ENCODE data around the gene USP17L28. TPM values are rescaled to one million over a fixed set of nuclear protein-coding genes. Genes with fewer than 3 reads are reported as not detected.
"Not testable (repeated sequence)": the region's sequence is repeated elsewhere in the genome, so short reads cannot be mapped to it uniquely, and the experiment has no call there.

Gene USP17L28
- not detected in 2 replicates for total RNA-seq (2014; rRNA removed; shearing (Covaris generic))

GRCh38 chr4:9348593-9348992, at the start of gene USP17L28:
Gene USP17L28, plus strand, starts transcription at chr4:9348893. Its CDS starts 0 bp downstream, at chr4:9348893.
- H3K36me3 ChIP-seq (replicated peaks; ENCODE audit: control insufficient read depth, insufficient read depth, low read length); H3K27me3 ChIP-seq (ENCODE audit: control insufficient read depth, insufficient read depth, low read length); DNase-seq; H3K4me3 ChIP-seq (ENCODE audit: insufficient read depth, low read depth, low read length): not testable (repeated sequence)

GRCh38 chr4:9324191-9324590, 24.5 kb upstream of the USP17L28 start:
- H3K4me3 ChIP-seq (ENCODE audit: insufficient read depth, low read depth, low read length); H3K27me3 ChIP-seq (ENCODE audit: control insufficient read depth, insufficient read depth, low read length); H3K36me3 ChIP-seq (replicated peaks; ENCODE audit: control insufficient read depth, insufficient read depth, low read length); DNase-seq: not testable (repeated sequence)

- DNase-seq; H3K36me3 ChIP-seq (replicated peaks; ENCODE audit: control insufficient read depth, insufficient read depth, low read length); H3K27me3 ChIP-seq (ENCODE audit: control insufficient read depth, insufficient read depth, low read length); H3K4me3 ChIP-seq (ENCODE audit: insufficient read depth, low read depth, low read length): not testable (repeated sequence)
These were observed 23.8 kb upstream of the USP17L28 start, which contains the start of gene USP17L24 for GRCh38 chr4:9324865-9325264. Gene USP17L24, plus strand, starts transcription at chr4:9325165. Its CDS starts 0 bp downstream, at chr4:9325165.

GRCh38 chr4:9329611-9330010, 19.1 kb upstream of the USP17L28 start, which contains the start of gene USP17L25:
Gene USP17L25, plus strand, starts transcription at chr4:9329911. Its CDS starts 0 bp downstream, at chr4:9329911.
- H3K36me3 ChIP-seq (replicated peaks; ENCODE audit: control insufficient read depth, insufficient read depth, low read length); DNase-seq; H3K4me3 ChIP-seq (ENCODE audit: insufficient read depth, low read depth, low read length); H3K27me3 ChIP-seq (ENCODE audit: control insufficient read depth, insufficient read depth, low read length): not testable (repeated sequence)

- H3K36me3 ChIP-seq (replicated peaks; ENCODE audit: control insufficient read depth, insufficient read depth, low read length); DNase-seq; H3K27me3 ChIP-seq (ENCODE audit: control insufficient read depth, insufficient read depth, low read length); H3K4me3 ChIP-seq (ENCODE audit: insufficient read depth, low read depth, low read length): not testable (repeated sequence)
These were observed 14.3 kb upstream of the USP17L28 start, which contains the start of gene USP17L26 for GRCh38 chr4:9334358-9334757. Gene USP17L26, plus strand, starts transcription at chr4:9334658. Its CDS starts 0 bp downstream, at chr4:9334658.

- H3K36me3 ChIP-seq (replicated peaks; ENCODE audit: control insufficient read depth, insufficient read depth, low read length); H3K27me3 ChIP-seq (ENCODE audit: control insufficient read depth, insufficient read depth, low read length); DNase-seq; H3K4me3 ChIP-seq (ENCODE audit: insufficient read depth, low read depth, low read length): not testable (repeated sequence)
These were observed 9.6 kb upstream of the USP17L28 start, which contains the start of gene USP17L5 for GRCh38 chr4:9339103-9339502. Gene USP17L5, plus strand, starts transcription at chr4:9339403. Its CDS starts 0 bp downstream, at chr4:9339403.

GRCh38 chr4:9343848-9344247, 4.8 kb upstream of the USP17L28 start, which contains the start of gene USP17L27:
Gene USP17L27, plus strand, starts transcription at chr4:9344148. Its CDS starts 0 bp downstream, at chr4:9344148.
- H3K27me3 ChIP-seq (ENCODE audit: control insufficient read depth, insufficient read depth, low read length); H3K36me3 ChIP-seq (replicated peaks; ENCODE audit: control insufficient read depth, insufficient read depth, low read length); DNase-seq; H3K4me3 ChIP-seq (ENCODE audit: insufficient read depth, low read depth, low read length): not testable (repeated sequence)

- not testable (repeated sequence) for H3K4me3 ChIP-seq (ENCODE audit: insufficient read depth, low read depth, low read length); DNase-seq; H3K27me3 ChIP-seq (ENCODE audit: control insufficient read depth, insufficient read depth, low read length); H3K36me3 ChIP-seq (replicated peaks; ENCODE audit: control insufficient read depth, insufficient read depth, low read length)
These were observed 2.2 kb downstream of the USP17L28 start for GRCh38 chr4:9350866-9351265.

- not testable (repeated sequence) for DNase-seq; H3K4me3 ChIP-seq (ENCODE audit: insufficient read depth, low read depth, low read length); H3K27me3 ChIP-seq (ENCODE audit: control insufficient read depth, insufficient read depth, low read length); H3K36me3 ChIP-seq (replicated peaks; ENCODE audit: control insufficient read depth, insufficient read depth, low read length)
These were observed 4.6 kb downstream of the USP17L28 start, which contains the start of gene USP17L29 for GRCh38 chr4:9353338-9353737. Gene USP17L29, plus strand, starts transcription at chr4:9353638. Its CDS starts 0 bp downstream, at chr4:9353638.

GRCh38 chr4:9362829-9363228, 14.1 kb downstream of the USP17L28 start, which contains the start of gene USP17L30:
Gene USP17L30, plus strand, starts transcription at chr4:9363129. Its CDS starts 0 bp downstream, at chr4:9363129.
- H3K36me3 ChIP-seq (replicated peaks; ENCODE audit: control insufficient read depth, insufficient read depth, low read length); DNase-seq; H3K4me3 ChIP-seq (ENCODE audit: insufficient read depth, low read depth, low read length); H3K27me3 ChIP-seq (ENCODE audit: control insufficient read depth, insufficient read depth, low read length): not testable (repeated sequence)

GRCh38 chr4:9379881-9380280, 31.2 kb downstream of the USP17L28 start:
- DNase-seq: not testable (repeated sequence)

GRCh38 chr4:9381012-9381534, 32.4 kb downstream of the USP17L28 start:
- H3K27me3 ChIP-seq (ENCODE audit: control insufficient read depth, insufficient read depth, low read length); H3K36me3 ChIP-seq (replicated peaks; ENCODE audit: control insufficient read depth, insufficient read depth, low read length): not testable (repeated sequence)
- DNase-seq: peak; percentile 61
- H3K4me3 ChIP-seq (ENCODE audit: insufficient read depth, low read depth, low read length): peak overlapping the region; percentile 24

More at GRCh38 chr4:9379881-9380280, 31.2 kb downstream of the USP17L28 start:
- H3K4me3 ChIP-seq (ENCODE audit: insufficient read depth, low read depth, low read length); H3K27me3 ChIP-seq (ENCODE audit: control insufficient read depth, insufficient read depth, low read length); H3K36me3 ChIP-seq (replicated peaks; ENCODE audit: control insufficient read depth, insufficient read depth, low read length): not testable (repeated sequence)

- H3K27me3 ChIP-seq (ENCODE audit: control insufficient read depth, insufficient read depth, low read length): no peaks in the 10 kb centered on the region
- DNase-seq: no peak
- no peak overlapping the region for H3K4me3 ChIP-seq (ENCODE audit: insufficient read depth, low read depth, low read length)
- H3K36me3 ChIP-seq (replicated peaks; ENCODE audit: control insufficient read depth, insufficient read depth, low read length): no peaks in the 10 kb centered on the region
These were observed 35.4 kb downstream of the USP17L28 start for GRCh38 chr4:9384126-9384525.

- H3K36me3 ChIP-seq (replicated peaks; ENCODE audit: control insufficient read depth, insufficient read depth, low read length); H3K27me3 ChIP-seq (ENCODE audit: control insufficient read depth, insufficient read depth, low read length); DNase-seq; H3K4me3 ChIP-seq (ENCODE audit: insufficient read depth, low read depth, low read length): not testable (repeated sequence)
These were observed 40.3 kb downstream of the USP17L28 start for GRCh38 chr4:9389001-9389400.
